Astrocyte (in vitro differentiated cells and primary cell): ENCODE measurements around the gene CRYM. TPM values are rescaled to one million over a fixed set of nuclear protein-coding genes. Genes with fewer than 3 reads are reported as not detected.

Experiments used
- DNase-seq: peaks from one replicate; pipeline ENCODE4 v3.0.0-alpha.2; 2010; ENCODE audit warnings: low read depth
- FAIRE-seq: peaks from 2 replicates; lab custom pipeline; 2011; peaks lifted over from hg19 to GRCh38; lab: Jason Lieb, UNC
- H2AFZ ChIP-seq: 2 replicates; pipeline ENCODE4 v1.6.0; 2012; ENCODE audit warnings: low read depth, low read length, inconsistent platforms
- H3K27ac ChIP-seq: 2 replicates; pipeline ENCODE4 v1.5.1; 2011; ENCODE audit warnings: low read depth, low read length, inconsistent platforms
- H3K27me3 ChIP-seq: 2 replicates; pipeline ENCODE4 v1.6.0; 2011; ENCODE audit warnings: low read length, inconsistent platforms; ENCODE audit not compliant: insufficient read depth
- H3K36me3 ChIP-seq: 2 replicates; pipeline ENCODE4 v1.5.1; 2011; ENCODE audit warnings: low read length, inconsistent platforms; ENCODE audit not compliant: insufficient read depth
- H3K4me1 ChIP-seq: 2 replicates; pipeline ENCODE4 v1.5.1; 2011; ENCODE audit warnings: low read length, inconsistent platforms; ENCODE audit not compliant: insufficient read depth
- H3K4me2 ChIP-seq: 2 replicates; pipeline ENCODE4 v1.6.0; 2012; ENCODE audit warnings: low read length, inconsistent platforms
- H3K4me3 ChIP-seq: 2 replicates; pipeline ENCODE4 v1.5.1; 2011; ENCODE audit warnings: low read depth, mild to moderate bottlenecking, low read length, inconsistent platforms; ENCODE audit not compliant: insufficient read depth
- H3K79me2 ChIP-seq: 2 replicates; pipeline ENCODE4 v1.6.0; 2012; ENCODE audit warnings: mild to moderate bottlenecking, low read length, inconsistent platforms; ENCODE audit not compliant: insufficient read depth
- H3K9ac ChIP-seq: 2 replicates; pipeline ENCODE4 v1.6.0; 2012; ENCODE audit warnings: mild to moderate bottlenecking, low read length, inconsistent platforms
- H3K9me3 ChIP-seq: 2 replicates; pipeline ENCODE4 v1.5.1; 2012; ENCODE audit warnings: low read depth, mild to moderate bottlenecking, low read length, inconsistent platforms; ENCODE audit not compliant: insufficient read depth
- H4K20me1 ChIP-seq: 2 replicates; pipeline ENCODE4 v1.6.0; 2012; ENCODE audit warnings: low read length, inconsistent platforms; ENCODE audit not compliant: insufficient read depth
- H3K27ac Mint-ChIP-seq: one replicate; pipeline ENCODE4 v1.8.0; 2021; ENCODE audit warnings: mild to moderate bottlenecking, mixed read lengths; ENCODE audit not compliant: unreplicated experiment
- H3K27me3 Mint-ChIP-seq: one replicate; pipeline ENCODE4 v1.8.0; 2021; ENCODE audit warnings: low read depth, mixed read lengths; ENCODE audit not compliant: unreplicated experiment
- H3K36me3 Mint-ChIP-seq: one replicate; pipeline ENCODE4 v1.8.0; 2021; ENCODE audit warnings: low read depth, mixed read lengths; ENCODE audit not compliant: unreplicated experiment
- H3K4me1 Mint-ChIP-seq: one replicate; pipeline ENCODE4 v1.8.0; 2021; ENCODE audit warnings: low read depth, mixed read lengths; ENCODE audit not compliant: unreplicated experiment
- H3K4me3 Mint-ChIP-seq: one replicate; pipeline ENCODE4 v1.8.0; 2021; ENCODE audit warnings: mild to moderate bottlenecking, moderate library complexity, mixed read lengths; ENCODE audit not compliant: unreplicated experiment
- H3K9me3 Mint-ChIP-seq: one replicate; pipeline ENCODE4 v1.8.0; 2021; ENCODE audit warnings: mild to moderate bottlenecking, mixed read lengths; ENCODE audit not compliant: unreplicated experiment
- CTCF ChIP-seq: IDR thresholded peaks from 2 replicates; pipeline ENCODE4 v1.5.1; 2011; ENCODE audit warnings: low read depth, mild to moderate bottlenecking, inconsistent platforms, low read length, moderate library complexity; ENCODE audit not compliant: insufficient read depth
- EZH2 ChIP-seq: IDR thresholded peaks from 2 replicates; pipeline ENCODE4 v1.6.1; 2012; ENCODE audit warnings: mild to moderate bottlenecking, low read length, inconsistent platforms; ENCODE audit not compliant: insufficient read depth
- total RNA-seq: library from RNA; stranded (reverse); gene quantifications from 2 replicates; pipeline ENCODE4 v1.2.1, GENCODE V29; 2021

The CRYM gene
- total RNA-seq, 1 donor from 2014 or later = 0.50 TPM

- H3K27ac Mint-ChIP-seq = no peak overlapping the region
These were observed 3.8 kb upstream of the CRYM start for GRCh38 chr16:21281698-21282389.

GRCh38 chr16:21279501-21279900 is 1.4 kb upstream of the CRYM start:
- no peaks in the 10 kb centered on the region for H3K4me1 Mint-ChIP-seq
- no peak overlapping the region for H3K4me3 ChIP-seq
- H3K9me3 Mint-ChIP-seq = peaks cover 4% of the 10 kb centered on the region
- no peaks in the 10 kb centered on the region for H3K9me3 ChIP-seq
- DNase-seq = no peak
- H3K9ac ChIP-seq = no peak overlapping the region
- peaks cover 58% of the 10 kb centered on the region for H3K27me3 Mint-ChIP-seq
- H3K4me2 ChIP-seq = no peak overlapping the region
- H4K20me1 ChIP-seq = no peaks in the 10 kb centered on the region
- peaks cover 10% of the 10 kb centered on the region for H3K4me1 ChIP-seq
- no peak overlapping the region for H3K27ac ChIP-seq
- no peak for FAIRE-seq
- H3K27me3 ChIP-seq = peaks cover 69% of the 10 kb centered on the region
- no peaks in the 10 kb centered on the region for H3K36me3 Mint-ChIP-seq
- H3K4me3 Mint-ChIP-seq = no peak overlapping the region
- no peaks in the 10 kb centered on the region for H3K36me3 ChIP-seq
- no peak overlapping the region for H2AFZ ChIP-seq
- no peak for TF ChIP-seq EZH2
- no peak for TF ChIP-seq CTCF
- H3K27ac Mint-ChIP-seq = no peak overlapping the region
- no peaks in the 10 kb centered on the region for H3K79me2 ChIP-seq

More at GRCh38 chr16:21281698-21282389, 3.8 kb upstream of the CRYM start:
- Histone ChIP-seq H3K4me3 (no peak overlapping the region), H3K27me3 (peaks cover 58% of the 10 kb centered on the region), H2AFZ (no peak overlapping the region), H3K4me1 (peaks cover 10% of the 10 kb centered on the region), H3K9me3 (no peaks in the 10 kb centered on the region), H3K9ac (no peak overlapping the region), H3K36me3 (no peaks in the 10 kb centered on the region), H3K79me2 (no peaks in the 10 kb centered on the region), H3K4me2 (no peak overlapping the region), H4K20me1 (no peaks in the 10 kb centered on the region), H3K27ac (no peak overlapping the region)
- Mint-ChIP-seq H3K4me3 (no peak overlapping the region), H3K9me3 (peaks cover 4% of the 10 kb centered on the region), H3K27me3 (peaks cover 40% of the 10 kb centered on the region), H3K4me1 (no peaks in the 10 kb centered on the region), H3K36me3 (no peaks in the 10 kb centered on the region)
- no peak for TF ChIP-seq CTCF
- no peak for TF ChIP-seq EZH2
- FAIRE-seq (no peak), DNase-seq (no peak)
